ENCODE data around the gene COL5A2.

The COL5A2 gene

DNA sequence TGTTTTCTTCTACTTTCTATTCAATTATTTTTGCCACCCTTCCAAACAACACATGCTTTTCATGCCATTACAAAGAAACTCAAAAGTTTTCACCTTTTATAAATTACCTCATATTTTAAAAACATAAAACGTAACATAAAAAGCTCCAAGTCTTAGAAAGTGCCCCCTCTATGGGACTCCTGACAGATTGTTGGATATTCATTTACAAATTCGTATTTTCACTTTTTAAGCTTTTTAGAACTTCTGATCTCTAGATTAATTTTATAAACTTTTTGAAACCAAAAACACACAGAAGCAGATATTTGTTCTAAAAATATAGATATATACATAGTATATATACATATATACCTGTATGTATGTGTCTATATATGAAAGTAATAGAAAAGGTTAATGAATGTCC, 1.5 kb downstream of the COL5A2 start:
- no peak for DNase-seq

DNA sequence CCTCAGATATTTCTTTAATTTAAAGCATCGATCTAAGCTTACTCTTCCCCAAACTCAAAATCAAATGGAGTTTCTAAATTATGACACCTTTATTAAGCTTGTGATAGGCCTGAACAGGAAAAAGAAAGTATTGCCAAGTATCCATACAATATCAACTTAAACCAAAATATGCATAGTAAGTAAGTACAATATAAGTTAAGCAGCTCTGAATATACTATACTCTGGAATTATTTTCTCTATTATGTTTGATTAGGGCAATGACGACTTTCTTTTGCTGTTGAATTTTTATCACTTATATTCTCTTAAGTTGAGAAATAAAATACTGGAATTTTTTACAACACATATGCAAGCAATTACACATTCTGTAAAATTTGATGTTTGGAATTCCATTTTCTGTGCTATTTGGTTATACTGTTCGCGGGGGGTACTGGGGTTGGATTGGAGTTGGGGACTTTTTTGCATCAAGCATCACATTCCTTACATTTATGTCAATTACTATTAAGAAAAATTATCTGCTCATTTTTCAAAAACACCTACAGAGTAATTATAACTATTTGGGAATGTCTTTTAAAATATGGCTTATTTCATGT, 2.2 kb downstream of the COL5A2 start:
- no peak for DNase-seq

DNA sequence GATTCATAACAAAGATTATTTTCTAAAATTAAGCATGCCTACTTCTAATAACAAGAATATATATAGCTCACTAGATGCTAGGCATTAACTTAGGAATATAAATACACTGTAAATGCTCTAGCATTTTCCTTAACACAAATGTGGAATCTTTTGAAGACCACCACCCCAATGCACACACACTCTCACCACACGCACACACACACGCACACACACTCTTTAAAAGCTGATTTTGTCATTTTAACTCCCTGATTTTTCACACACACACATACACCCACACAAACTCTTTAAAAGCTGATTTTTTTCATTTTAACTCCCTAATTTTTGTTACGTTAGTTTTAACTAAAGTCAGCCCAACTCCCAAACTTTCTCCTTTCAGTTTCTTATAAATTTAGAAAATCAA, 3.0 kb downstream of the COL5A2 start:
- no peak for DNase-seq

DNA sequence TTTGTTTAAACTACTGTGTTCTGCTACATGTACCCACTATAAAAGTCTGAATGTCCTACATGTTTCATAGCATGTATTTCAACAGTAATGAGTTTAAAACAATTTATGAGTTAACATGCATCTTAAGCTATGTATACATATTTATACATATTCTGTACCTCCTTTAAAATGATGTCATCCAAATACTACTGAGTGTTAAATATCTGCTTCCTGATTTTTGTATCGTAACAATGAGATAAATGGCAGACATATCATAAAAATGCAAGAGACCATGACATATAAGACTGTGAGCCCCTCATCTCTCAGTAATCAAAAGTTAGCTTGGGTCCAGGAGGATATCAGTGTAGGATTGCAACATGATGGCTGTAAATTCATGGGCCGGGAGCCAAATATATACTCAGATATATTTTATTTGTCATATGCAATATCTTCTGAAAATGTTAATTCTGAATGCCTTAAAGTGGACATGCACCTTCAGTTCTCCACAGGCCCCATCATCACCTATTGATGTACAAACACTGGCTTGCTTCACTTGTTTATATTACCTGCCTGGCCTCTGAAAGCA, 3.6 kb downstream of the COL5A2 start:
- no peak for DNase-seq

DNA sequence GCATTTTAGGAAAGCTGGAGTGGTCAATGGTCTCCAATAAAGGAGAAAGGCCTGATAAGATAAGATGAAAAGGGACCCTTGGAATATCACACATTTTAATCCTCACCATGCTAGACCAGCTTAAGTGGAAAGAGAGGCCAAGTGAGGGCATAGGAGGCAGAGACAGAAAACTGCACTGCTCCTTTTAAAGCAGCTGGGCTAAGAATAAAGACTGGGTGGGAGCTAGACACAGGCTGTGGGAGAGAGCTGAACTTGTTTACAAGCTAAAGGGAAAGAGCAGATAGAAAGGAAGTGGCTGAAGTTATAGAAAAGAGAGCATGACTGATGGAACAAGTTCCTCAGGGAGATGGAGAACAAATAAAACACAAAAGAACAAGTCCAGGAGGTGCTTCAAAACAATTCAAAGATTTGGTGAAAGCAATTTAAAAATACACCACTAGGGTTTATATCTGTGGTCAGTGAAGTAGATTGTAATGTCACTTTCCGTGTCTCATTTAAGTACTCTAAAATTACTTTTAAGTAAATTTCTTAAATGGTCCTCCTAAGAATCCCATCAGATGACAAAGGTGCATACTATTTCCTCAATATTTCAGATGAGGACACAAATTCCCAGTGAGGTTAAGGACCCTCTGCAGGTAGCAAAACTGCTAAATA, 7.5 kb downstream of the COL5A2 start:
- DNase-seq, result no peak

DNA sequence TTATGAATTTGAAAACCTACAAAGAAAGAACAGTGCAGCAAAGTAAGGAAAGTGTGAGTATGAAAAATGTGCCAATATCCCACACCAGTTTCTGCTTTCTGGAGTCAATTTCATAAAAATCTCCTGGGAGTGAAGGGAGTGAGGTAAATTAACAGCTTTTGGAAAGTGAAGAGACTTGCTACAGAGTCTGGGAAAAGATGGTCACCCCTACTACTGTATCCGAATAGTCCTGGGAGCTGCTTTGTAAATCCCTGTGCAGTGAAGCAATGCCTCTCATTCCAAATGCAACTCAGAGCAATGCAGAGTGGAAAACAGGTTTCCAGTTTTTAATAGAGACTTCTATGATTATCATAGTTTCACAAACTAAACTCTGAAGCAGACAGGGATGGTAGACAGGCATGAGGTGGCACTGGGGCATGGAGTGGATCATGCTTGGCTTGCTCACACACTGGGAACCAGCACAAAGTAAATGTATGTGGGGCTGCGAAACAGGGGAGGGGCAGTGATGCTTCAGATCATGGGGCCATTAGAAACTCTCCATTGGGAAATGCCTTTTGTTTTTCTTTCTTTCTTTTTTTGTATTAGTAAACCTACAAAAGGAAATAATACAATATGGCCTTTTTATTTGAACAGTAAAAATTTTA, 10.6 kb downstream of the COL5A2 start:
- DNase-seq, result no peak

DNA sequence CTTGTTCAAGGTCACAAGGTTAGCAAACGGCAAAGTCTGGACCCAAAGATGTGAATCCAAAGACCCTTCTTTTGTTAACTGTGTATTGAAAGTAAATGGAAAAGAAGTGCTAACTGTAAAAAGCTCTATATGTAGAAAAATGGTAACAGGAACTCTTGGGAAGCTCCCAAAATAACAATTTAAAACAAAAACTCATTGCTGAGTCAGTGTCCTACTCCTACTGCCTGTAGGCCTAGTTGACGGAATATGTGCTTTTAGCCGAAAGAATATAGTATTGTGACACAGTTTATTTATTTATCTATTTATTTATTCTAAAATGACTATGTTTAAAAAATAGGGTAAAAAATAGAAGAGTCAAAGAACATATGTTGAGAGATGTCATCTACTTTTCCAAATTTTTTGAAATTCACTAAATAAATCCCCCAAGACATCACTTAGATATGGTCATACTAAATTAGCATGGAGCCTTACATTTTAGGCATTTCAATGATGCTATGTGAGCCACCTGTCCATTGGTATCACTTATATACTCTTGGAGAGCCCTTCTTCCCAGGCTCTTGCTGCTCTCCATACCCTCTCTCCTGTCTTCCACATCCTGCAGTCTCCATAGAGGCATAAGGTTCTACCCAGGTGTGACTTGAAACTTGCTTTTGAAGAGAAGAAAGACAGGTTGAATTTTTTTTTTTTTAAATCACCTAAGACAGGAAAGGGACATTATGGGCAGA, 13.7 kb downstream of the COL5A2 start:
- no peak for DNase-seq

DNA sequence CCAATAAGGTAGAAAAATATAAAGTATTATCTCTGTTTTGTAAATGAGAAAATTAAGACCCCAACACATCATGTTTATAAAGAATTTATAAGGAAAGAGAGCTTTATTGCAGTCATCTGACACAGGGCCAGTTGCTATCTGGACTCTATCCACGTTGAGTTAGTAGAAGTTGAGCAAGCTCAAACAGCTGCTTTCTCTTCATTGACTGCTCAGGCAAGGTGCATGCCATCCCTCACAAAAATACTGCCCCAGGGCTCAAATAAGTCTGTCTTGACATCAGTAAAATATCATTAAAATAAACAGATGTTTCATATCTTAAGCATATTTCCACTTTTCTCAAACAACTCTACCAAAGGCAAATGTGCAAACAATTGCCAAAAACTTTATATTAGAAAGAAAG, 14.8 kb downstream of the COL5A2 start:
- DNase-seq, result no peak

DNA sequence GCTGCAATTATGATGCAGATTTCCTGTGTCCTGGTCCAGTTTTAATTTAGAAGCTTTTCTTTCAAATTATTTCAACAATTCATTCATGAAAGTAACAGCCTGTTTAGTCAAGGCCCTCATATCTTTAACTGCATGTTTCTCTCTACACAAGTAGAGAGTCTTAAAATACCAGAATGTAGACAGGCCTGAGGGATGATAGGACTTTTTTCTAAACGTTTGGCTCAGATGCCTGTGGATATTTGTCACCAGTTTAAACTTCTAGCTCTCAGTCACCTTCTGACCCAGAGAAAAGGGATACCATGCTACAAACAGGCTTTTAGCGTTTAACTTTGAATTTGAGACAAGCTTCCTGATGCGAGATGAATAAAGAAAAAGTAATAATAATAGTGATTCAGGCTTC, 15.7 kb downstream of the COL5A2 start:
- DNase-seq, result no peak

DNA sequence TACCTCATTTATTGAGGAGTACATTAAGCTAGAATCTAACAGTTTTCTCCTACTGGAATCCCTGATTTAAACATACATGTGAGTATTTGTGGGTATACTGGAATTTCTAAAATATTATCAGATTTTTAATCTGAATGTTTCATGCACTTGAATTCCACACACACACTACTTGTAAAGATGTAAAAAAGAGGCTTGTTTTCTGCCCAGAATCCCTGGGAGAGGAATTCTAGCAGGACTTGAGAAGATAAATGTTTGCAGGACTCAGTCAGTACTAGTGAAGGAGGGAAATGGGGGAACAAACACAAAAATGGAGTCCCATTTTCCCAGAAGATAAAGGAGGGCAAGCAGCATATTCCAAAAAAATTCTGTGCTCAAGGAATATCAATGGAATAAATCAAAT, 17.0 kb downstream of the COL5A2 start:
- DNase-seq, result no peak

DNA sequence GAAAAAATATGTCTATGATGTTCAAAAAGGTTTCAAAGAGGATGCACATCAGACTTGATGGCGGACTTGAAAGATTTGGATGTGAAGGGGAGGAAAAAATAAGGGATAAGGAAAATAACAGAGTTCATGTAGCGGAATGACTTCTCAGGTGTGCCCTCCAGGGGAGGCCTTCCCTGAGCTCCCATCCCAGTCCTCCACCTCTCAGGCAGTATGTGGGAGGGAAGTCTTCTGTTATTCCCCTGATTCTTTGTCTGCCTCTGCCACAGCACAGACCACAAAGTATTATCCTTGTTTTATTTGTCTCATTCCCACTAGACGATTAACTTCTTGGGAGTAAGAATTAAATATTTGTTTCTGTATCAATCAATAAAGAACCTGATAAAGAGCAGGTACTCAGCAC, 17.7 kb downstream of the COL5A2 start:
- no peak for DNase-seq

DNA sequence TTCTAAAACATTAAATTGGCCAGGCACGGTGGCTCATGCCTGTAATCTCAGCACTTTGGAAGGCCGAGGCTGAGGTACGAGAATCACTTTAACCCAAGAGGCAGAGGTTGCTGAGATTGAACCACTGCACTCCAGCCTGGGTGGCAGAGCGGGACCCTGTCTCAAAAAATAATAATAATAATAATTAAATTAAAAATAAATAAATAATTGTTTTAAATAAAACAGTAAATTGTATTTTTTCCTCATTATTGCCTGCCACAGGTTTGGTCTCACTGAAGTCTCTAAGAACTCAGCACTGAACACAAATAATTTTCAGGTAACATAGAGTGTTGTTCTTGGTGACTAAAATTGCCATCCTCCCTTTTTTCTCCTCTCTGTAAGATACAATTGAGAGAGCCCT, 19.8 kb downstream of the COL5A2 start:
- no peak for DNase-seq

DNA sequence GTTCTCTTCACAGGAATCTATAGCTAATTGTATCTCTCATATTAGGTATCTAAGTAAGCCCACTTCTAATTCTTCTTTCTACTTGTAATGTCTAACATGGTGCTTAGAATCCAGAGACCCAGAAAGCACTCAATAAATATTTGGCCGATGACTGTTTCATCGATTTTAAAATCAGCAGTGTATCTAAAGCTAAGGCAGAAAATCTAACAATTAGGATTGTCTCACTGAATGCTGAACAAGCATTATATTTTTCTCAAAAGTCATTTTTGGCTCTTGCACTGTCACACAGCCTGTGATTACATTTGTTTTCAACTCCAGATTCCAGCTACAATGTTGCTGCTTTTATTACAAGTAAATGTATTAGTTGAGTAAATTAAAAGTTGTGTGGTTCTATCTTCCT, 20.3 kb downstream of the COL5A2 start:
- DNase-seq, result no peak

DNA sequence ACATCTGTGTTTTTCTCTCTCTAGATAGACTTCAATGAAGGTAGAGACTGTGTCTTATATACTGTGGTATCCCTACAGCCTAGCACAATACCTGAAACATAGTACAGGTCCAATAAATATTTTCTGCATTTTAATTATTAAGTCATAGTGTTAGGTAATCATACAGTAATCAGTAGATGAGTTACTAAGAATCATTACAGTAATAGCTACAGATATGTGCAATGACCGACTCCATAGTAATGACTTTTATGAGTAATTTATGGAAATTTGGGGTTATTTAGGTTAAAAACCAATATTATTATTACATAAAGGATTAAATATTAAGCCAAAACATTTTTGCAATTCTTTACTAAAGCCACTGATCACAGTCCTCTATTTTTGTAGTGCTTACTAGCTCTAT, 21.6 kb downstream of the COL5A2 start:
- no peak for DNase-seq

DNA sequence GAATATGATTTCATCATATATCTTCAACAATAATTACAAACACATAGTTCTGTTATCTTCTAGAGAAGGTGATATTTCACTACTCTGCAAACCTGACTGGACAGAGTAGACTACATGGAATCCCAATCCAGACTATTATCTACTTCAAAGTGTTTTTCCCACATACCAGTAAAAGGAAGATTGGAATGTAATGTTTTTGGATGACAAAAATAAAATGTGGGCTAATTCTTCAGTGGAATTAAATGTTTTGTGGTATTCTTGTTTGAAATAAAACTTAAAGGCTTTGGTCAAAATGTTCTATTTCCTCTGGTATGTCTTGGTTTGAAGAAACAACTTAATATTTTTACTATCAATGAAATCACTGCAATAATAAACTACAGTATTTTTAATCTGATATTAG, 22.1 kb downstream of the COL5A2 start:
- DNase-seq, result no peak

DNA sequence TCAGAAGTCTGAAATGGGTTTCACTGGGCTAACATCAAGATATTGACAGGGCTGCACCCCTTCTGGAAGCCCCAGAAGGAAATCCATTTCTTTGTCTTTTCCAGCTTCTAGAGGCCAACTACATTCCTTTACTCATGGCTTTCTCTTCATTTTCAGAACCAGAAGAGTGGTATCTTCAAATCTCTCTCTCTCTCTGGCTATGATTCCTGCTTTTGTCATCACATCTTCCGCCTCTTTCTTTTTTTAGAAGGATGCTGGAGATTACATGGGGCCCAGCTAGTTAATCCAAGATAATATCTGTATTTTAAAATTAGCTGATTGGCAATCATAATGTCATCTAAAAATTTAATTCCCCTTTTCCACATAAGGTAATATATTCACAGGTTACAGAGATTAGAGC, 23.8 kb downstream of the COL5A2 start:
- DNase-seq, result no peak

DNA sequence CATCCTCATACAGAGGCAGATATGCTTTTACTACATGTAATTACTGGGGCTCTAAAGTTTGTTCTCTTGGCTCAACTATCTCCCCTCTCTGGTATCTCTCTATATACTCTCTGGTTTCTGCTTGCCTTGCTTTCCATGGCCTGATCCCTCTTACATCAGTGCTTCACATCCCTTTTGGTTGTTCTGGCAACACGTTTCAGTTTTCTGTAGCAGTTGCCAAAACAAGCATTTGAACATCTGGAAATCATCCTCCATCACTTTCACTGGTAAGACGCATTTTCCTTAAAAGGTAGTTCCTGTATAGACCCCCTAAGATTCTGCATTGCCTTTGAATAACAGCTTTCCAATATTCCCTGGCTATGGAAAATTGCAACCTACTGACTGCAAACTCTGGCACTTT, 25.9 kb downstream of the COL5A2 start:
- DNase-seq, result no peak

DNA sequence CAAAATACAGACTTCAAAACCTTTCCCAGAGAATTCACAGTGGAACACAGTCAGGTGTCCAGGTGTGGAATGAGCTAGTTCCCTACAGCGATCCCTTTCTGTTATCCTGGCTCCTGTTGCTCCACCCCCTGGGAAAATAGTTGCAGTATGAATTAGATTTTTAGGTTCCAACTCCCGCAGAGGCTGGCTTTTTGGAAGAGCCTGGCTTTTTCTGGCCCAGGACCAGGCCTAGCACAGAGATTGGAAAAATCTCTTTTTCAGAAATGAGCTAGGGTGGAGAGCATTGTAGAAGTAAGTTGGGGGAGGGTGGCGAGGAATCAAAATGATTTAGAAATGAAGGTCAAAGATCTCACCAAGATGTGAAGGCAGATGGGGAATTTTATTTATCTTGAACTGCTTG, 27.1 kb downstream of the COL5A2 start:
- DNase-seq, result no peak

DNA sequence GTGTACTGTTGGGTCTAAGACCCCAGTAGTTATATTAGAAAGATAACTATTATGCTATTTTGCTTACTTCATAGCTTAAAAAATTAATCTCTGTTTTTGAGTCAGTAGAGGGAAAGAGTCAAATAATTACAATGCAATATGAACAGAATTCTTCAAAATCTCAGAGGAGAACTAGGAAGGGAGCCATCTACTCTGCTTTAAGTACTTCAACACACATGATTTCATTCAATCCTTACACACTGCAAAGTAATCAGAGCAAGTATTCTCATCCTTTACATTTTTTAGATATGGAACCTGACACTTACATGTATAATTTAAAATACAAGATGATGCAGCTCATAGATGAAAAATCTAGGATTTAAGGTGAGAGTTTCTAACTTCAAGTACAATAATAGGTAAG, 27.7 kb downstream of the COL5A2 start:
- DNase-seq, result no peak

DNA sequence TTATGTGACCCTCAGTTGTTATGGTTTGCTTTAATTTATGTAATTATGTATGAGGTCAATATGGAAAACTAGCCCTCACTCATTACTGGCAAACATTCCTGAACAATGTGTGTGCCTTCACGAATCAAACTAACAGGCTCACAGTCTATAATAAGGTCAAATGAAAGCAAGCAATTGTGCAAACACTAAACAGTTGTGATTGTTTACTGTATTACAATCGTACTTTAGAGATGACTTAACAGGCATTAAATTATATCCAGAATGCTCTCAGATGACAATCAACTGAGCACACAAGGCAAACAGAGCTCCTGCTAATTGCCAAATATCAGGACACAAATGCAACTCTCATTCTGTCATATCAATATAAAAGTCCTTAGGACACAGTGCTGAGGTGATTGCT, 29.5 kb downstream of the COL5A2 start:
- DNase-seq, result no peak

DNA sequence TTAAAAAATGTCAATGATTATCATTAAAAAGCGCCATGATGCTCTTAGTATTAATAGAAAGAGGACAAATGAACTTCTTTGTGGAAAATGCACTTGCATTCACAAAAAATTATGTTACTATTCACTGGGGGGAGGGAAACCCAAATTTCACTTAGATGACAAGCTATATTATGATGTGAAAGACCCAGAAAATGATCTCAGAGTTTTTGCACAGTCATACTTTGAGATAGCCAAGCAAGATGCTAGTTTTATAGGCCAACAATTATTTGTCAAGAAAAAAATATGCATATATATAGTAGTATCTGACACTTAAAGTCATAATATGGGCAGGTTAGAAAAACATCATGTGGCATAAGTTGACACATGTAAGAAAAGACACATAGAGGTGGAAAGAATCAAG, 31.6 kb downstream of the COL5A2 start:
- DNase-seq, result no peak

DNA sequence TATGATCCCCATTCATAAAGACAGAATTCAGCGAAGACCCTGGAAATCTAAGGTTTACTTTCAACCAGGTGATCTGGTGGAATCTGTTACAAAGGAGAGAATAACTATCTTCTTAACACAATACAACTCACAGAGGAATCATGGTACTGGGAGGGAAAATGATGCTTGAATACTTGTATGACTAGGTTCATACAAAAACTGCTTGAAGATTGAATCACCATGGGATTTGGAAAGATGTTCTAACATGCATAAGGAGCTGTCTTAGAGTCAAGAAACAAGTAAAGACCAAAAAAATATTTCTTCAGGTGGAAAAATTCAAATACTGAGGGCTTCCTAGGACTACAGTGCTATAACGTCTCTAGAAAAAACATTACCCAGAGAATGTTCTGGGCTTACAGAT, 32.2 kb downstream of the COL5A2 start:
- no peak for DNase-seq

DNA sequence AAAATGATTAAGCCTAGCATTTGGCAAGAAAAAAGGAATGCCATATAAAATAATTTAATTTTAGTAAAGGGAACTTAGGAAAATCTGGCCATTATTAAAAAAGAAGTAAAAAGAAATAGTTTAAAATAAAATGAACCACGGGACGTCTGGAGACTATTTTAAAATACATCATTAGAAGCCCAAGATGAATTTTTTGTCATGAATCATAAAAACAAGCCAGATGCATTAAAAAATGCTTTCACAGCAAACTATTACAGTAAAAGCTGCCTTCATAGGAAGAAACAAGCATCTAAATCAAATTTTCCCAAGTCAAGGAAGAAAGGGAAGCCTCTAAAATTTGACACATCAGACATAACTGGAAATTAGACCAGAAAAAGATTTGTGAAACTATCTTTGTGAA, 33.0 kb downstream of the COL5A2 start:
- DNase-seq, result no peak

DNA sequence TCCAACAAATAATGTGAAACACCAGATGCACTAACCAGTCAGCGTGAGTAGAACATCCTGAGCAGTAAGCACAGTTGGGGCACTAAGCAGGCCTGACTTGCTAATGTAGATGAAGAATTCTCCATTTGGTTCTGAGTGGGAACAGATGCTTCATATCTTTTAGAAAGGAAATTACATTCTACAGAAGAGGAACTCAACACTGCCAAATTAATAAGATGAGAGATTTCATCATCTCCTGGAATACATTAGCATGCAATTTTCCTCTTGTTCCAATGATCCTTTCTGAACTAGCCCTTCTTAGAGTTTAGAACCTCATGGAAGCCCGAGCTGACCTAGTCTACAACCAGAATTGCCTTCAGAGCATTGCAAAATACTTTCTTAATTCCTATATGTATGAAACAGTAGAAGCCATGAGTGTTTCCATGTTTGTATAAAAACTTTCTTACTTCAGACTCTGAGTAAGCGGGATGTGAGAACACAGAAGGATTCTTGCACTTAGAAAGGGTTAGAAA, 34.8 kb downstream of the COL5A2 start:
- DNase-seq, result no peak

Data from NCI-H524 treated with DMSO at 0.1 percent for 48 hours (cell line).